Psoas muscle (tissue), 8 donors: ENCODE measurements around the gene CDK6. TPM values are rescaled to one million over a fixed set of nuclear protein-coding genes. Genes with fewer than 3 reads are reported as not detected.

ENCODE experiments used
- ATAC-seq, 4 donors: fragments of 200-7000 bp; cut with Tn5 transposase; one replicate each; pipeline ENCODE4 v1.9.1; 2020; ENCODE audit warnings: moderate library complexity in 3 of 4, mild to moderate bottlenecking in 2 of 4
- DNase-seq, 2 donors: peaks; one replicate each; pipeline ENCODE4 v3.0.0-alpha.2; 2020
- H3K27ac ChIP-seq: fragments of 200-600 bp; one replicate; pipeline ENCODE4 v1.8.0; 2022
- H3K27me3 ChIP-seq, 3 donors: fragments of 200-600 bp in 1 of 3; one replicate each; pipeline versions ENCODE4 v1.6.1 to v1.8.0; 2013 to 2022; ENCODE audit warnings: low read length in 2 of 3, mild to moderate bottlenecking in 2 of 3, moderate library complexity in 1 of 3; ENCODE audit not compliant: insufficient read depth in 3 of 3
- H3K36me3 ChIP-seq, 2 donors: fragments of 200-600 bp in 1 of 2; one replicate each; pipeline versions ENCODE4 v1.6.1 to v1.8.0; 2013 to 2022; ENCODE audit warnings: low read depth in 1 of 2, mild to moderate bottlenecking in 1 of 2, moderate library complexity in 1 of 2; ENCODE audit not compliant: insufficient read depth in 1 of 2
- H3K4me1 ChIP-seq: fragments of 200-600 bp; one replicate; pipeline ENCODE4 v1.8.0; 2022
- H3K4me3 ChIP-seq: fragments of 200-600 bp; one replicate; pipeline ENCODE4 v1.8.0; 2022; ENCODE audit warnings: mild to moderate bottlenecking
- H3K9me3 ChIP-seq: fragments of 200-600 bp; one replicate; pipeline ENCODE4 v1.8.0; 2022
- CTCF ChIP-seq: fragments of 200-600 bp; IDR thresholded peaks from one replicate; pipeline ENCODE4 v1.8.0; 2022; ENCODE audit warnings: antibody characterized with exemption
- WGBS, 3 donors: extraction: QIAGEN DNeasy Blood & Tissue Kit; methylation state at CpG; one replicate each; pipeline versions ENCODE4 v1.1.6 to v1.1.7; 2013; 5-methylcytosine and 5-hydroxymethylcytosine counted together
- intact Hi-C, 2 donors: fragments of 100-400 bp; cut with DNase I; formaldehyde crosslinking; loops; one replicate each; pipeline versions ENCODE4 v1.11.0 to v1.14.2; 2022
- polyA plus RNA-seq, 3 donors: library from polyadenylated mRNA; stranded (reverse); fragments of 200-250 nt; gene quantifications; one replicate each; pipeline ENCODE4 v1.2.3, GENCODE V29; 2013
- total RNA-seq, 4 donors: library from RNA; stranded (reverse); fragmentation: NEBNext Ultra II Directional in 2 of 4; extraction: Animal tissue kit (Norgen Biotek cat#: 25700) in 2 of 4; gene quantifications; one replicate each; pipeline versions ENCODE4 v1.2.1 to v1.2.4, GENCODE V29; 2021 to 2023
- donor health status: healthy with polysubstance abuse.
- donor health status: DM: no; HTN: no; CAD: no; lungs with moderate emphysema.
- donor health status: Bipolar disorder and iron deficiency.
- donor health status: healthy.
- donor health status: DM: yes; HTN: yes; CAD: no.
- donor health status: DM: no; HTN: no; CAD: no.
- donor health status: DM: no; HTN: no; CAD: no.
- donor health status: DM: yes; HTN: yes; CAD: no.

Gene CDK6
- total and polyA plus RNA-seq, 7 donors = 0.39 to 8.0 (median 3.2) TPM

GRCh38 chr7:92739091-92739490 lies 97.3 kb downstream of the CDK6 start:
- Histone ChIP-seq H3K27ac (no peak overlapping the region), H3K36me3 (no peaks in the 10 kb centered on the region), H3K4me3 (no peak overlapping the region), H3K9me3 (no peaks in the 10 kb centered on the region), H3K27me3 (no peaks in the 10 kb centered on the region), H3K4me1 (no peaks in the 10 kb centered on the region)
- no peak for TF ChIP-seq CTCF
- DNase-seq (no peak), ATAC-seq (no peak)
- intact Hi-C loops = no loop called here

DNA sequence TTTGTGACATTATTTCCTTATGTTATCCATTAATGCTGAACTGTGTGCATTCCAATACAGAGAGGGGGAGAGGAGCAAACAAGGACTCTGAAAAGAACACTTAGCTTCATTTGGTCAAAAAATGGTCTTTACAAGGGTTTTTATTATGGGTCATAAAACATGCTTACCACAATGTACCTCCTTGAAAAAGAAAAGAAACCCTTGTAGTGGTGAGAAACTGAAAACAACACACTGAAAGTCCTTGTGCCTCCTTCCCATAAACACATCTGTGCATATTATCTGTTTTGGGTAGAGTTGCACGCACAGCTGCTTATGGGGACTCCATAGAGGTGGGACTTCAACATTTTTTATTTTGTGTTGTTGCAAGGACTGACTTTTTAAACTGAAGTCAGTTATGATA lies 98.7 kb downstream of the CDK6 start:
- Histone ChIP-seq H3K27ac (no peak overlapping the region), H3K9me3 (no peaks in the 10 kb centered on the region), H3K36me3 (no peaks in the 10 kb centered on the region), H3K27me3 (no peaks in the 10 kb centered on the region), H3K4me1 (no peaks in the 10 kb centered on the region), H3K4me3 (no peak overlapping the region)
- TF ChIP-seq CTCF = no peak
- no peak for ATAC-seq
- WGBS, 3 donors = 83 to 99% (median 92%) methylated on average over 1 of the region's 1 CpG
- intact Hi-C loops = no loop called here
- DNase-seq = no peak

- no peaks in the 10 kb centered on the region for H3K36me3 ChIP-seq
- no peak for TF ChIP-seq CTCF
- intact Hi-C loops = no loop called here
- no peak overlapping the region for H3K4me3 ChIP-seq
- no peak for DNase-seq
- no peak overlapping the region for H3K27ac ChIP-seq
- no peak for ATAC-seq
- no peaks in the 10 kb centered on the region for H3K27me3 ChIP-seq
- WGBS, 3 donors = 94 to 98% (median 97%) methylated on average over 3 of the region's 3 CpGs
- no peaks in the 10 kb centered on the region for H3K9me3 ChIP-seq
- H3K4me1 ChIP-seq = no peaks in the 10 kb centered on the region
Observed at GRCh38 chr7:92736870-92737269, 99.5 kb downstream of the CDK6 start.

- no peak overlapping the region for H3K27ac ChIP-seq
- H3K9me3 ChIP-seq = no peaks in the 10 kb centered on the region
- H3K4me3 ChIP-seq = no peak overlapping the region
- DNase-seq (no peak), ATAC-seq (no peak)
- intact Hi-C loops = no loop called here
- 72 to 82% (median 76%) methylated on average over 3 of the region's 3 CpGs for WGBS, 3 donors
- no peaks in the 10 kb centered on the region for H3K4me1 ChIP-seq
- no peak for TF ChIP-seq CTCF
- H3K36me3 ChIP-seq = no peaks in the 10 kb centered on the region
- no peaks in the 10 kb centered on the region for H3K27me3 ChIP-seq
Observed at GRCh38 chr7:92735707-92736106, 100.7 kb downstream of the CDK6 start.

- no peak for DNase-seq
- WGBS, 3 donors = 84 to 88% (median 84%) methylated on average over 4 of the region's 4 CpGs
- no peak for ATAC-seq
- Histone ChIP-seq H3K27ac (no peak overlapping the region), H3K4me3 (no peak overlapping the region), H3K4me1 (no peaks in the 10 kb centered on the region), H3K36me3 (no peaks in the 10 kb centered on the region), H3K9me3 (no peaks in the 10 kb centered on the region), H3K27me3 (no peaks in the 10 kb centered on the region)
- TF ChIP-seq CTCF = no peak
- intact Hi-C loops = no loop called here
Observed at GRCh38 chr7:92732316-92733036, 103.9 kb downstream of the CDK6 start.
